Panc1 (cell line): ENCODE results near the gene USP27X. TPM values are rescaled to one million over a fixed set of nuclear protein-coding genes. Genes with fewer than 3 reads are reported as not detected.

Source experiments
- ATAC-seq: fragments of 200-7000 bp; cut with Tn5 transposase; 2 replicates; pipeline ENCODE4 v1.9.1; 2020; ENCODE audit warnings: mild to moderate bottlenecking, moderate library complexity
- BruUV-seq: library from RNA; stranded (reverse); fragments of 400-500 nt; replicated peaks from 2 replicates; lab custom pipeline; 2021; lab: Mats Ljungman, UMichigan
- CTCF ChIA-PET: fragments of 300-600 bp; sonication (Branson Sonifier 250); formaldehyde crosslinking; loops from one replicate; lab custom pipeline; 2022; ENCODE audit warnings: antibody characterized with exemption; lab: Charles Lee
- POLR2A ChIA-PET: fragments of 300-600 bp; sonication (Branson Sonifier 250); formaldehyde crosslinking; loops from one replicate; lab custom pipeline; 2022; ENCODE audit warnings: antibody characterized with exemption; lab: Charles Lee
- DNase-seq: peaks from one replicate; pipeline ENCODE4 v3.0.0-alpha.2; 2010; ENCODE audit warnings: low read depth, low spot score
- H3K27ac ChIP-seq: 2 replicates; pipeline ENCODE4 v1.5.1; 2011; ENCODE audit warnings: mild to moderate bottlenecking, low read length, inconsistent platforms
- H3K27me3 ChIP-seq: fragments of 200-500 bp; sonication (Bioruptor generic); 2 replicates; pipeline ENCODE4 v1.6.0; 2014; ENCODE audit warnings: low read length, inconsistent platforms; ENCODE audit not compliant: control insufficient read depth, insufficient read depth
- H3K36me3 ChIP-seq: fragments of 200-500 bp; sonication (Bioruptor generic); 2 replicates; pipeline ENCODE4 v1.5.1; 2014; ENCODE audit warnings: inconsistent platforms, mild to moderate bottlenecking, low read length, moderate library complexity; ENCODE audit not compliant: control insufficient read depth, insufficient read depth
- H3K4me1 ChIP-seq: 2 replicates; pipeline ENCODE4 v1.5.1; 2011; ENCODE audit warnings: inconsistent platforms, mild to moderate bottlenecking, low read length, moderate library complexity; ENCODE audit not compliant: control insufficient read depth, insufficient read depth
- H3K4me3 ChIP-seq, 2 experiments: 2 replicates each; pipeline ENCODE4 v1.5.1; 2011 to 2012; ENCODE audit warnings: low read depth in 2 of 2, low read length in 2 of 2, mild to moderate bottlenecking in 2 of 2, inconsistent platforms in 1 of 2, moderate library complexity in 1 of 2
- H3K9me3 ChIP-seq: fragments of 200-500 bp; sonication (Bioruptor generic); 2 replicates; pipeline ENCODE4 v1.5.1; 2014; ENCODE audit warnings: low read depth, mild to moderate bottlenecking, inconsistent platforms, low read length, moderate library complexity; ENCODE audit not compliant: control insufficient read depth, insufficient read depth
- POLR2AphosphoS5 ChIP-seq: IDR thresholded peaks from 2 replicates; pipeline ENCODE4 v1.6.1; 2012; ENCODE audit warnings: mild to moderate bottlenecking, low read depth, low read length, moderate library complexity
- SIN3A ChIP-seq: IDR thresholded peaks from 2 replicates; pipeline ENCODE4 v1.6.1; 2012; ENCODE audit warnings: low read depth, mild to moderate bottlenecking, low read length, moderate library complexity, borderline replicate concordance; ENCODE audit not compliant: insufficient read depth
- TCF7L2 ChIP-seq: IDR thresholded peaks from 2 replicates; pipeline ENCODE4 v1.6.1; 2011; ENCODE audit warnings: mild to moderate bottlenecking, low read depth, low read length, inconsistent platforms
- in situ Hi-C: cut with HindIII; loops from 2 replicates; pipeline ENCODE4 v1.10.0; 2016; ENCODE audit warnings: low sequenced_read_pairs, low pct_unique_long_range_greater_than_20kb
- intact Hi-C: fragments of 100-400 bp; cut with micrococcal nuclease; formaldehyde crosslinking; loops from one replicate; pipeline ENCODE4 v1.10.0; 2022; ENCODE audit not compliant: unreplicated experiment
- total RNA-seq: library from RNA; stranded (reverse); gene quantifications from one replicate; pipeline ENCODE4 v1.2.1, GENCODE V29; 2021; ENCODE audit not compliant: unreplicated experiment
- TF ChIP-seq, protein P1 (sequence below): fragments of 450-650 bp; IDR thresholded peaks from 2 replicates; pipeline ENCODE4 v1.5.1; 2017; ENCODE audit warnings: mild to moderate bottlenecking
- TF ChIP-seq, protein P2 (sequence below), 2 experiments: IDR thresholded peaks; 2 replicates each; pipeline ENCODE4 v1.6.1; 2011 to 2012; ENCODE audit warnings: low read depth in 2 of 2, control low read depth in 1 of 2, low read length in 1 of 2, mild to moderate bottlenecking in 1 of 2, moderate library complexity in 1 of 2; ENCODE audit not compliant: insufficient read depth in 1 of 2

The USP27X gene
- total RNA-seq, 1 experiment from 2014 or later = 3.1 TPM

DNA sequence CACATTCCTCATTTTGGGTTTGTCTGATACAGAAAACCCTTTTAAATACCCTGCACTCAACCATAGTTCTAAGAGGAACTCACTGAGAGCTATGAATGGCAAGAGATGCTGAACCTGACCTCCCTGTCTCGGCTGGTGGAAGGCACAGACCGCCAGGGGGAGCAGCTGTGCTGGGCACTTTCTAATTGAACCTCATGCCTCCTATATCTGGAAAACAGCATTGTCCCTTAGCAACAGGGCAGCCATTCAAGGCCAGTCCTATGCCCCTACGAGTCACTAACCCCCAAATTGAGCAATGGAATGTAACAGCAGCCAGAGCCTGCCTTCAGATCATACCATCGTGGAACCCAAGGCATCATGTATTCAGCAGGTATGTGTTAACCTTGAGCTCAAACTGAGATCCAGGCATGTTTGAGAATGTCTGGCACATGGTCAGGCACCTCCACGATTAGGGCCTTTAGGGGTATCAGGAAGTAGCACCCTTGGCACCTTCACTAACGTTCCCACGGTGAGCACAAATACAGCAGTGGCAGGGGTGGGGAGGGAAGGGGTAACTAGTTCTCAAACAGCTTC lies 5.1 kb downstream of the USP27X start:
- intact Hi-C loops (no loop called here), in situ Hi-C loops (no loop called here)
- POLR2A ChIA-PET = no interaction called here
- no TSS peak for BruUV-seq
- no peak overlapping the region for H3K4me3 ChIP-seq
- ATAC-seq = peak; percentile 70; the same call in 1 of the 2 replicates
- H3K4me1 ChIP-seq = no peaks in the 10 kb centered on the region
- no peaks in the 10 kb centered on the region for H3K27me3 ChIP-seq
- no peak overlapping the region for H3K27ac ChIP-seq
- DNase-seq = peak; percentile 38
- TF ChIP-seq SIN3A (no peak), POLR2AphosphoS5 (no peak), TCF7L2 (no peak)
- TF ChIP-seq, protein P1, sequence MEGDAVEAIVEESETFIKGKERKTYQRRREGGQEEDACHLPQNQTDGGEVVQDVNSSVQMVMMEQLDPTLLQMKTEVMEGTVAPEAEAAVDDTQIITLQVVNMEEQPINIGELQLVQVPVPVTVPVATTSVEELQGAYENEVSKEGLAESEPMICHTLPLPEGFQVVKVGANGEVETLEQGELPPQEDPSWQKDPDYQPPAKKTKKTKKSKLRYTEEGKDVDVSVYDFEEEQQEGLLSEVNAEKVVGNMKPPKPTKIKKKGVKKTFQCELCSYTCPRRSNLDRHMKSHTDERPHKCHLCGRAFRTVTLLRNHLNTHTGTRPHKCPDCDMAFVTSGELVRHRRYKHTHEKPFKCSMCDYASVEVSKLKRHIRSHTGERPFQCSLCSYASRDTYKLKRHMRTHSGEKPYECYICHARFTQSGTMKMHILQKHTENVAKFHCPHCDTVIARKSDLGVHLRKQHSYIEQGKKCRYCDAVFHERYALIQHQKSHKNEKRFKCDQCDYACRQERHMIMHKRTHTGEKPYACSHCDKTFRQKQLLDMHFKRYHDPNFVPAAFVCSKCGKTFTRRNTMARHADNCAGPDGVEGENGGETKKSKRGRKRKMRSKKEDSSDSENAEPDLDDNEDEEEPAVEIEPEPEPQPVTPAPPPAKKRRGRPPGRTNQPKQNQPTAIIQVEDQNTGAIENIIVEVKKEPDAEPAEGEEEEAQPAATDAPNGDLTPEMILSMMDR = peak; percentile 91
- TF ChIP-seq, protein P2, sequence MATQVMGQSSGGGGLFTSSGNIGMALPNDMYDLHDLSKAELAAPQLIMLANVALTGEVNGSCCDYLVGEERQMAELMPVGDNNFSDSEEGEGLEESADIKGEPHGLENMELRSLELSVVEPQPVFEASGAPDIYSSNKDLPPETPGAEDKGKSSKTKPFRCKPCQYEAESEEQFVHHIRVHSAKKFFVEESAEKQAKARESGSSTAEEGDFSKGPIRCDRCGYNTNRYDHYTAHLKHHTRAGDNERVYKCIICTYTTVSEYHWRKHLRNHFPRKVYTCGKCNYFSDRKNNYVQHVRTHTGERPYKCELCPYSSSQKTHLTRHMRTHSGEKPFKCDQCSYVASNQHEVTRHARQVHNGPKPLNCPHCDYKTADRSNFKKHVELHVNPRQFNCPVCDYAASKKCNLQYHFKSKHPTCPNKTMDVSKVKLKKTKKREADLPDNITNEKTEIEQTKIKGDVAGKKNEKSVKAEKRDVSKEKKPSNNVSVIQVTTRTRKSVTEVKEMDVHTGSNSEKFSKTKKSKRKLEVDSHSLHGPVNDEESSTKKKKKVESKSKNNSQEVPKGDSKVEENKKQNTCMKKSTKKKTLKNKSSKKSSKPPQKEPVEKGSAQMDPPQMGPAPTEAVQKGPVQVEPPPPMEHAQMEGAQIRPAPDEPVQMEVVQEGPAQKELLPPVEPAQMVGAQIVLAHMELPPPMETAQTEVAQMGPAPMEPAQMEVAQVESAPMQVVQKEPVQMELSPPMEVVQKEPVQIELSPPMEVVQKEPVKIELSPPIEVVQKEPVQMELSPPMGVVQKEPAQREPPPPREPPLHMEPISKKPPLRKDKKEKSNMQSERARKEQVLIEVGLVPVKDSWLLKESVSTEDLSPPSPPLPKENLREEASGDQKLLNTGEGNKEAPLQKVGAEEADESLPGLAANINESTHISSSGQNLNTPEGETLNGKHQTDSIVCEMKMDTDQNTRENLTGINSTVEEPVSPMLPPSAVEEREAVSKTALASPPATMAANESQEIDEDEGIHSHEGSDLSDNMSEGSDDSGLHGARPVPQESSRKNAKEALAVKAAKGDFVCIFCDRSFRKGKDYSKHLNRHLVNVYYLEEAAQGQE (IDR thresholded peaks at IDR 0.05; ENCODE audit: insufficient read depth in 1 of 2, low read depth in 2 of 2, low read length in 1 of 2) = no peak
- no peaks in the 10 kb centered on the region for H3K36me3 ChIP-seq
- H3K9me3 ChIP-seq = no peaks in the 10 kb centered on the region
- CTCF ChIA-PET = interaction anchor here (0.6 to 1.3 kb wide), 5 partner anchors 31 to 1574 kb away, joined by 3 to 8 read pairs (median 3); no protein-coding TSS in a partner anchor

DNA sequence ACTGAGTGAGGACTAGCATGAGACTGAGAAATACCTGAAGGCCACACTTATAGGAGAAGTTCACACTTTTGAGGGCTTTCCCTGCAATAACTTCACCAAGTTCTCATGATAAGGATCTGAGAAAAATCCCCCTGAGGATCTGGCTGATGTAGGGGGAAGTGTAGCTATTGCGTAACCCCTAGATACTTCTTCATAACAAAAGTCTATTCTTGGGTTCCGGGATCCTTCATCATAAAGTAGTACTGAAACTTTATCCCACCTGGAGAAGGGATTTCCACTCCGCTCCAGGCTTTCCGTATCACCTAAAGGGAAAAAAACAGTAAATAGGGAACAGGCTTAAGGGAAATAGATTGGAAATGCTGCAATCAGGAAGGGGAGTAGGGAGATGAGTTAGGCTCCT lies 13.3 kb downstream of the USP27X start:
- POLR2A ChIA-PET = no interaction called here
- in situ Hi-C loops = no loop called here

More for the DNA sequence above, 13.3 kb downstream of the USP27X start:
- Histone ChIP-seq H3K27me3 (no peaks in the 10 kb centered on the region), H3K4me1 (no peaks in the 10 kb centered on the region), H3K9me3 (no peaks in the 10 kb centered on the region), H3K4me3 (no peak overlapping the region), H3K36me3 (no peaks in the 10 kb centered on the region), H3K27ac (no peak overlapping the region)
- no peak for DNase-seq
- TF ChIP-seq POLR2AphosphoS5 (no peak), TCF7L2 (no peak), SIN3A (no peak)
- TF ChIP-seq, protein P2 (IDR thresholded peaks at IDR 0.05; ENCODE audit: insufficient read depth in 1 of 2, low read depth in 2 of 2, low read length in 1 of 2) = no peak
- TF ChIP-seq, protein P1 = no peak
- no peak for ATAC-seq
- CTCF ChIA-PET = no interaction called here
- no TSS peak for BruUV-seq
- intact Hi-C loops = no loop called here
